OCI-LY7 (cell line): Measurements from ENCODE around the gene ZIC2. TPM values are rescaled to one million over a fixed set of nuclear protein-coding genes. Genes with fewer than 3 reads are reported as not detected.

Experiments used
- BruUV-seq: library from RNA; stranded (reverse); fragments of 400-500 nt; replicated peaks from 2 replicates; lab custom pipeline; 2021; lab: Mats Ljungman, UMichigan
- CTCF ChIA-PET: fragments of 300-600 bp; sonication (Branson Sonifier 250); formaldehyde crosslinking; loops from one replicate; lab custom pipeline; 2022; ENCODE audit warnings: antibody characterized with exemption; ENCODE audit not compliant: unreplicated experiment; lab: Charles Lee
- POLR2A ChIA-PET: fragments of 300-600 bp; sonication (Branson Sonifier 250); formaldehyde crosslinking; loops from one replicate; lab custom pipeline; 2022; ENCODE audit warnings: antibody characterized with exemption; lab: Charles Lee
- DNase-seq: peaks from one replicate; pipeline ENCODE4 v3.0.0-alpha.2; 2015; ENCODE audit warnings: low spot score
- H2AFZ ChIP-seq: fragments of 200-600 bp; sonication (generic), shearing (Covaris generic); 2 replicates; pipeline ENCODE4 v1.6.1; 2014; ENCODE audit warnings: mild to moderate bottlenecking, antibody characterized with exemption, low read length, moderate library complexity
- H3K27ac ChIP-seq: fragments of 200-600 bp; sonication (generic); 2 replicates; pipeline ENCODE4 v1.5.1; 2014; ENCODE audit warnings: mixed run types, low read depth, mild to moderate bottlenecking, moderate library complexity, low read length, inconsistent platforms; ENCODE audit not compliant: poor library complexity, severe bottlenecking
- H3K36me3 ChIP-seq: fragments of 200-600 bp; sonication (generic); 2 replicates; pipeline ENCODE4 v1.6.1; 2014; ENCODE audit warnings: mild to moderate bottlenecking, antibody characterized with exemption, low read length, moderate library complexity, mixed read lengths; ENCODE audit not compliant: insufficient read depth
- H3K4me1 ChIP-seq: fragments of 200-600 bp; sonication (generic); 2 replicates; pipeline ENCODE4 v1.5.1; 2014; ENCODE audit warnings: mild to moderate bottlenecking, low read length; ENCODE audit not compliant: insufficient read depth, poor library complexity, severe bottlenecking
- H3K4me2 ChIP-seq: fragments of 200-600 bp; sonication (generic); 2 replicates; pipeline ENCODE4 v1.6.1; 2014; ENCODE audit warnings: mild to moderate bottlenecking, low read length
- H3K4me3 ChIP-seq: fragments of 200-600 bp; sonication (generic); 2 replicates; pipeline ENCODE4 v1.5.1; 2014; ENCODE audit warnings: mild to moderate bottlenecking, low read depth, low read length; ENCODE audit not compliant: poor library complexity, severe bottlenecking
- H3K79me2 ChIP-seq: fragments of 200-600 bp; sonication (generic); 2 replicates; pipeline ENCODE4 v1.6.1; 2016; ENCODE audit warnings: low read depth, mild to moderate bottlenecking, low read length, moderate library complexity, mixed read lengths; ENCODE audit not compliant: insufficient read depth
- H3K9me2 ChIP-seq: fragments of 200-600 bp; sonication (generic); 2 replicates; pipeline ENCODE4 v1.6.1; 2016; ENCODE audit warnings: mild to moderate bottlenecking, low read length, mixed read lengths; ENCODE audit not compliant: insufficient read depth
- H3K9me3 ChIP-seq: fragments of 200-600 bp; sonication (generic); 2 replicates; pipeline ENCODE4 v1.6.1; 2014; ENCODE audit warnings: mild to moderate bottlenecking, mixed run types, low read length, mixed read lengths
- H4K20me1 ChIP-seq: fragments of 200-600 bp; sonication (generic); 2 replicates; pipeline ENCODE4 v1.6.1; 2014; ENCODE audit warnings: mild to moderate bottlenecking, antibody characterized with exemption, low read length, moderate library complexity, mixed read lengths; ENCODE audit not compliant: insufficient read depth
- CTCF ChIP-seq: fragments of 200-600 bp; sonication (generic); conservative IDR thresholded peaks from 2 replicates; pipeline ENCODE4 v1.5.1; 2014; ENCODE audit warnings: mild to moderate bottlenecking, antibody characterized with exemption, low read length, moderate library complexity, mixed read lengths
- EZH2phosphoT487 ChIP-seq: fragments of 200-600 bp; sonication (generic); IDR thresholded peaks from 2 replicates; pipeline ENCODE4 v1.6.1; 2018; ENCODE audit warnings: low read depth, borderline replicate concordance, mild to moderate bottlenecking, mixed run types, antibody characterized with exemption, low read length, moderate library complexity, mixed read lengths
- intact Hi-C: fragments of 100-400 bp; cut with micrococcal nuclease; formaldehyde crosslinking; loops from one replicate; pipeline ENCODE4 v1.10.0; 2022; ENCODE audit not compliant: unreplicated experiment
- total RNA-seq, 2 experiments: library from RNA; depleted of rRNA in 1 of 2; stranded (reverse); fragments of >200 nt in 1 of 2; shearing (Covaris generic) in 1 of 2; gene quantifications; 2 replicates each; pipeline ENCODE4 v1.2.3, GENCODE V29; 2014 to 2022

The ZIC2 gene
- total RNA-seq, 2 experiments from 2014 or later: not detected

- H3K9me2 ChIP-seq: no peaks in the 10 kb centered on the region
- BruUV-seq: no TSS peak
- ChIA-PET POLR2A (no interaction called here), CTCF (no interaction called here)
- no peaks in the 10 kb centered on the region for H3K79me2 ChIP-seq
- no peak for DNase-seq
- no peaks in the 10 kb centered on the region for H4K20me1 ChIP-seq
- no peaks in the 10 kb centered on the region for H3K36me3 ChIP-seq
- H2AFZ ChIP-seq: no peak overlapping the region
- intact Hi-C loops: no loop called here
- H3K4me3 ChIP-seq: no peak overlapping the region
- H3K4me2 ChIP-seq: no peak overlapping the region
- H3K4me1 ChIP-seq: no peaks in the 10 kb centered on the region
- TF ChIP-seq CTCF (no peak), EZH2phosphoT487 (no peak)
- no peaks in the 10 kb centered on the region for H3K9me3 ChIP-seq
- no peak overlapping the region for H3K27ac ChIP-seq
Measured at GRCh38 chr13:99975626-99976025, 6.0 kb upstream of the ZIC2 start.

- CTCF ChIA-PET: no interaction called here
- POLR2A ChIA-PET: no interaction called here
- H3K79me2 ChIP-seq: no peaks in the 10 kb centered on the region
- H2AFZ ChIP-seq: no peak overlapping the region
- H3K9me3 ChIP-seq: no peaks in the 10 kb centered on the region
- no peak overlapping the region for H3K27ac ChIP-seq
- H3K4me1 ChIP-seq: no peaks in the 10 kb centered on the region
- H3K4me2 ChIP-seq: no peak overlapping the region
- no peak for DNase-seq
- H3K36me3 ChIP-seq: no peaks in the 10 kb centered on the region
- intact Hi-C loops: no loop called here
- H3K4me3 ChIP-seq: no peak overlapping the region
- no peaks in the 10 kb centered on the region for H4K20me1 ChIP-seq
- H3K9me2 ChIP-seq: no peaks in the 10 kb centered on the region
- no peak for TF ChIP-seq EZH2phosphoT487
- no peak for TF ChIP-seq CTCF
- no TSS peak for BruUV-seq
Measured at GRCh38 chr13:99976575-99976974, 5.0 kb upstream of the ZIC2 start.

- CTCF ChIA-PET: no interaction called here
Measured at GRCh38 chr13:99977334-99977911, 4.2 kb upstream of the ZIC2 start.

More at GRCh38 chr13:99977334-99977911, 4.2 kb upstream of the ZIC2 start:
- no peaks in the 10 kb centered on the region for H3K9me2 ChIP-seq
- H3K4me3 ChIP-seq: no peak overlapping the region
- no peak overlapping the region for H2AFZ ChIP-seq
- POLR2A ChIA-PET: no interaction called here
- H3K27ac ChIP-seq: no peak overlapping the region
- H3K79me2 ChIP-seq: no peaks in the 10 kb centered on the region
- H3K36me3 ChIP-seq: no peaks in the 10 kb centered on the region
- TF ChIP-seq CTCF (no peak), EZH2phosphoT487 (no peak)
- H3K4me2 ChIP-seq: no peak overlapping the region
- no TSS peak for BruUV-seq
- no peaks in the 10 kb centered on the region for H4K20me1 ChIP-seq
- DNase-seq: no peak
- intact Hi-C loops: no loop called here
- no peaks in the 10 kb centered on the region for H3K9me3 ChIP-seq
- no peaks in the 10 kb centered on the region for H3K4me1 ChIP-seq
